Spleen (tissue), 7 donors: ENCODE measurements around the gene PMM2.

Experiments used
- POLR2A ChIP-seq, 3 donors: fragments of 450-650 bp; IDR thresholded peaks; one replicate each; pipeline ENCODE4 v1.5.1; 2017; ENCODE audit warnings: antibody characterized with exemption in 3 of 3, mild to moderate bottlenecking in 1 of 3
- TF ChIP-seq, protein P1 (sequence below), 11 experiments: fragments of 200-600 bp in 7 of 11; fragments of 450-650 bp in 4 of 11; sonication (generic) in 4 of 11; IDR thresholded peaks in 8 of 11; conservative IDR thresholded peaks in 3 of 11; 1 replicate in 7 of 11; 2 replicates in 4 of 11; pipeline versions ENCODE4 v1.4.0 to v1.8.0; 2016 to 2021; ENCODE audit warnings: antibody characterized with exemption in 11 of 11, inconsistent platforms in 4 of 11, mild to moderate bottlenecking in 1 of 11
- donor health status: DM: no; HTN: no; CAD: no; lungs with moderate emphysema.
- donor health status: DM: no; HTN: no; CAD: no.
- donor health status: DM: no; HTN: no; CAD: no.

DNA sequence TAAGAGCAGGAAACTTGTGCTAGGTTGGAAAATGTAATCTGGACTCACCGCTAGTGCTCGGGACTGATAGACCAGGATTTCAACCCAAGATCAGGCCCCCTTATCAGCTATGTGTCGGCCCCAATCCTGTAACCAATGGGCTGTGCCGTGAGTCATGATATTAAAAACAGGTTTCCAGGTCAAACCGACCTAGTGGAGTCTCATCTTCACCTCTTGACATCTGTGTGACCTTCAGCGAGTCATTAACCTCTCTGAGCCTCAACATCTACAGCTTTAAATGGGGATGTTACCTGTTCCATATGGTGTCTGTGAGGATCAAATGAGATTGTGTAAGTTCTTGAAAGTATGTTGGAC lies 512 bp downstream of the PMM2 start:
- no peak for TF ChIP-seq POLR2A (IDR thresholded peaks at IDR 0.05)
- TF ChIP-seq, protein P1, sequence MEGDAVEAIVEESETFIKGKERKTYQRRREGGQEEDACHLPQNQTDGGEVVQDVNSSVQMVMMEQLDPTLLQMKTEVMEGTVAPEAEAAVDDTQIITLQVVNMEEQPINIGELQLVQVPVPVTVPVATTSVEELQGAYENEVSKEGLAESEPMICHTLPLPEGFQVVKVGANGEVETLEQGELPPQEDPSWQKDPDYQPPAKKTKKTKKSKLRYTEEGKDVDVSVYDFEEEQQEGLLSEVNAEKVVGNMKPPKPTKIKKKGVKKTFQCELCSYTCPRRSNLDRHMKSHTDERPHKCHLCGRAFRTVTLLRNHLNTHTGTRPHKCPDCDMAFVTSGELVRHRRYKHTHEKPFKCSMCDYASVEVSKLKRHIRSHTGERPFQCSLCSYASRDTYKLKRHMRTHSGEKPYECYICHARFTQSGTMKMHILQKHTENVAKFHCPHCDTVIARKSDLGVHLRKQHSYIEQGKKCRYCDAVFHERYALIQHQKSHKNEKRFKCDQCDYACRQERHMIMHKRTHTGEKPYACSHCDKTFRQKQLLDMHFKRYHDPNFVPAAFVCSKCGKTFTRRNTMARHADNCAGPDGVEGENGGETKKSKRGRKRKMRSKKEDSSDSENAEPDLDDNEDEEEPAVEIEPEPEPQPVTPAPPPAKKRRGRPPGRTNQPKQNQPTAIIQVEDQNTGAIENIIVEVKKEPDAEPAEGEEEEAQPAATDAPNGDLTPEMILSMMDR (IDR thresholded peaks at IDR 0.05 in 8 of 11, conservative IDR thresholded peaks at IDR 0.05 in 3 of 11), result no peak
